ENCODE measurements around the gene CDC42EP3.

Gene CDC42EP3

GRCh38 chr2:37618326-37618725 is 53.1 kb downstream of the CDC42EP3 start:
- DNase-seq (ENCODE audit: low spot score): no peak

GRCh38 chr2:37617119-37617892 is 54.1 kb downstream of the CDC42EP3 start:
- no peak for DNase-seq (ENCODE audit: low spot score)

DNA sequence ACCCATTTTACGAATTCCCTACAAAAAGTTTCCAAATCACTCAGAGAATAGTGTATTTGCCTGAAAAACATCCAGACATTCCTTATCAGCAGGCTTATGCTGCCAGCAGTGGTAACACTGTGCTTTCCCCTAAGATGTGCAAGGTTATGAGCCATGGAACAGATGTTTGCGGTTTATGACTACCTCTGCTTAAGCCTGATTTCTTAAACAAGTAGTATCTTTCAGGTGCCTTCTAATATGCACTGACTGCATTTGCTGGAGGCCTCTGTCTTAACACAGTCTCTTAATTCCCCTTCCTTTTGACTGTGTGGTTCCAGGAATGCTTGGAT is 54.8 kb downstream of the CDC42EP3 start:
- no peak for DNase-seq (ENCODE audit: low spot score)

- no peak for DNase-seq (ENCODE audit: low spot score)
Measured at GRCh38 chr2:37615804-37616676, 55.4 kb downstream of the CDC42EP3 start.

DNA sequence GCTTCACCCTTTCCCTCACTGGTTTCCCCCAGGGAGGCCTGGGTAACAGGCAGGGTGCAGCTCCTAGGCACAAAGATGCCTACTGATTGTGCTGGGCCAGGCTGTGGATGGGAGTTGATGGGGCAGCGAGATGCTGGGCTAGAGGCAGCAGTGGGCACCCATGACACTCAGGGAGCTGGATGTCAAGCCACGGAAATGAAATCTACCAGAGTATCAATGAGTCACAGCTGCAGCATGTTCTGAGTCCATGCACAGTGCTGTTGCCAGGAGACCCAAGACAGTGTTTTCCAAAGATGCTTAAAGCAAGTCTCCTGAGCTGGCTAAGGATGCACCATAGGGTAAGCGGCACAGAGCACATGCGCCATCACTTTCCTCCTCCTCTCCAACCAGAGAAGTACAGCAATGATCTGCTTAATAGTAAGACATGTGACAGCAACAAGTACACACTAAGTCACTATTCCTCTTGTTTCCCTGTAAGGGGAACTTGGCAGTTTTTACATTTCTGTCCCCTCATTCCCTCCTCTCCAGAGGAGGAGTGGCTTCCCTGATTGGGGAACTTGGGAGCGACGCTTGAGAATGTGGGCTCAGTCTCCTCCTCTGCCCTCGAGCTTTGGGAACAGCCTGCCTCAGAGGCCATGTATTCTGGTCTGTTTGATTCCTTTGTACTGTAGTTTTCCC is 57.2 kb downstream of the CDC42EP3 start:
- no peak for DNase-seq (ENCODE audit: low spot score)

GRCh38 chr2:37612382-37612781 is 59.1 kb downstream of the CDC42EP3 start:
- no peak for DNase-seq (ENCODE audit: low spot score)

DNA sequence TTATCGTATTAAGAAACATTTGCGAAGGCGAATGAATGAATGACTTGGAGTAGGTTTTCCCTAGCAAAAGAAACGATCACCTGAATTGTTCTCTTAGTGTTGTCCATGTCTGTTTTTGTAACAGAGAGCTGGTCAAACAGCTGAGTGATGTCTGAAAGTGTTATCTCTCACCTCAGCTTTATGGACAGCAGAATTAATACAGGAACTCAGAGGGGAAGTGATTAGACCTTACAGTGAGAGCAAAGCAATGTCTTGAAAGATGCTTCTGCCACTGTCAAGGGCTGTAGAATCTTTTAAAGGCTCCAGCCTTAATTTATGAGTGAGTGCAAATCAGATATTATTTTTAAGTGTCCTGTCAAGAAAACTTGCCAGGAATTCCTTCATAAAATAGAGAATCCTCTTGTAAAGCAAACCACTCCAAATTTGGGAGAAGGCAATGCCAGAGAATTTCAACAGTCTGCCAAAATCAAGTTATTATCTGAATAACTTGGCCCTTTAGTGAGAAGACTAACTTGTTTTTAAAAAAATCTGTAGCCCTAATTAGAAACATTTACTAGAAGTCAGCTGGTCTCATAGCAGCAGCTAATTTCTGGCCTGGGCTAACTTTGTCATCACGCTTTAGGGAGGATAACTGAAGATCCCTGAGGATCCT is 60.7 kb downstream of the CDC42EP3 start:
- DNase-seq (ENCODE audit: low spot score): no peak

DNA sequence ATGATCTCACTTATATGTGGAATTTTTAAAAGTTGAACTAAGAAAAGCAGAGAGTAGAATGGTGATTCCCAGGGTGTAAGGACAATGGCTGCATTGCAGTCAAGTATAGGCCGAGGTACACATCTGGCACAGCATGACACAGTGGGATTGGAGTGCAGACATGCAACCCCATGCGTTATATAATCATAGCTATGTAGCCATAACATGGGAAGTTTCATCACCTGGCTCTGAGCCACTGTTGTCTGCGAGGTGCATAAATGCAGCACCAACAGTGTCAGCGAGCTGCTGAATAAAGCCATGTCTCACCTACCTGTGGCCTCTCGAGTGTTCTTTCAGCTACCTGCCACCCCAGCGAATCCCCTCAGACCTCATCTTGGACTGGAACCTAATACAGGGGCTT is 61.7 kb downstream of the CDC42EP3 start:
- no peak for DNase-seq (ENCODE audit: low spot score)

DNA sequence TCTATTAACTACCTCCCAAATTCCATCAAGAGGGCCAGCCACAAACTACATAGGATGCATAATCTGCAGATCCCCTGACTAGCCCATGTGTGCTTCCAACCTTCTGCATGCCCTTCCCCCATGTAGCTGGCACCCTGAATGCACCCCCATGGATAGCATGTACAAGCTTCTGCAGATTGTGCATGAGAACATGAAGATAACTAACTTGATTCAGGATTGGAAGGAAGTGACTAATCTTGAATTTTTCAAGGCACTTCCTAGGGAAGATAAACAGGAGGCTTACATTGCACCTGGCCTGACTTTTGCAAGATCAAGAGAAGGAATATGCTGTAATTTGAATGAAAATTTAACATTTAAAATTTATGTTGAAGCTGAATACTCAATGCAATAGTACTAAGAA is 66.7 kb downstream of the CDC42EP3 start:
- DNase-seq (ENCODE audit: low spot score): no peak

- no peak for DNase-seq (ENCODE audit: low spot score)
Measured at GRCh38 chr2:37602702-37603101, 68.7 kb downstream of the CDC42EP3 start.

DNA sequence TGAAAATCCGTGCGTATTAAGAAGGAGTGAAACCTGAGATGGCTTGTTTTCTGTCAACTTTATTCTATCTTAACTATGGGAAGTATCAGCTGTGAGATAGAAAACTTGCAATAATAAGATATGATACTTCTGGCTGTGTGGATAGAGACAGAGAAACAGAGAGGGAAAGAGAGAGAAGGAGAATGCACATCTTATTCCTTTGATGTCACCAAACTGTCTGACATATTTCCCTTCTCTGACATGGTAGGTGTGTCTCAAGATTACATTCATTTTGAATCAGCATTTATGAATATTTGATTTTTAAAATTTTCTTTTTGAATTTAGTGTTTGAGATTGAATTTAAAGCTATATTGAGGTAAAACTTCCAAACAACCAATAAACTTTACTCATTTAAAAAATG is 69.4 kb downstream of the CDC42EP3 start:
- DNase-seq (ENCODE audit: low spot score): no peak

DNA sequence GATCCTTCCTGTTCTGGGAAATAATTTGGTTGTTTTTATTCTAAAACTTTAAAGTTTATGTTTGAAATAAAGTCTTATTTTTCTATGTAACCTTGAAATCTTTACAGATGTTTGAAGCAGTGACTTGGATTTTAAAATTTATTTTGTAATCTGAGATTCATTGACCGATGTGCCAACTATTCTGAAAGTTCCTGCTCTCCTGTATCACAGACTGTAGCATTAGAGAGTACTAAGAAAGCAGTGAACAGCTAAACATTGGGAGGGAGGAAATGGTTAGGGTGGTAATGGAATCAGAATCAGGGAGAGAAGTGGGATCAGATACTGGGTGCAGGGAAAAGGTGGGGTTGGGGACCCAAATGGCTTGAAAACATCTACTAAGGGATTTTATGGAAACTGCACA is 69.9 kb downstream of the CDC42EP3 start:
- no peak for DNase-seq (ENCODE audit: low spot score)

GRCh38 chr2:37600735-37601134 is 70.7 kb downstream of the CDC42EP3 start:
- no peak for DNase-seq (ENCODE audit: low spot score)

DNA sequence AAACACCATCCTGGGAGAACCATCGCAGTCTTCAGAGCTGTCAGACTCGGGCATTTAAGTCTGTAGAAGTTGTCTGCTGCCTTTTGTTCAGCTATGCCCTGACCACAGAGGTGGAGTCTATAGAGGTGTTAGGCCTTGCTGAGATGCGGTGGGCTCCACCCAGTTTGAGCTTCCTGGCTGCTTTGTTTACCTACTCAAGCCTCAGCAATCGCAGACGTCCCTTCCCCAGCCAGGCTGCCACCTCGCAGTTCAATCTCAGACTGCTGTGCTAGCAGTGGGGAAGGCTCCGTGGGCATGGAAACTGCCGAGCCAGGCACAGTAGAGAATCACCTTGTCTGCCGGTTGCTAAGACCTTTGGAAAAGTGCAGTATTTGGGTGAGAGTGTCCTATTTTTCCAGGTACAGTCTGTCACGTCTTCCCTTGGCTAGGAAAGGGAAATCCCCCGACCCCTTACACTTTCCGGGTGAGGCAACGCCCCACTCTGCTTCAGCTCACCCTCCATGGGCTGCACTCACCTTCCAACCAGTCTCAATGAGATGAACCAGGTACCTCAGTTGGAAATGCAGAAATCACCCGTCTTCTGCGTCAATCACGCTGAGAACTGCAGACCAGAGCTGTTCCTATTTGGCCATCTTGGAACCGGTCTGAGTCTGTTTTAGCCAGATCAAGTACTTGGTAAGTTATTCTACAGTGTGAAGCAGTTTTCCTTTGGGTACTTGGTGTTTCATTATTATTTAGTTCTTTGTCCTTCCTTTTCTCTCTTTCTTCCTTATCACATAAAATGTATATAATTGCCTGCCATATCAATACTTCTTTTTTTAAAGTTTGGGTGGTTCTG is 71.5 kb downstream of the CDC42EP3 start:
- no peak for DNase-seq (ENCODE audit: low spot score)

DNA sequence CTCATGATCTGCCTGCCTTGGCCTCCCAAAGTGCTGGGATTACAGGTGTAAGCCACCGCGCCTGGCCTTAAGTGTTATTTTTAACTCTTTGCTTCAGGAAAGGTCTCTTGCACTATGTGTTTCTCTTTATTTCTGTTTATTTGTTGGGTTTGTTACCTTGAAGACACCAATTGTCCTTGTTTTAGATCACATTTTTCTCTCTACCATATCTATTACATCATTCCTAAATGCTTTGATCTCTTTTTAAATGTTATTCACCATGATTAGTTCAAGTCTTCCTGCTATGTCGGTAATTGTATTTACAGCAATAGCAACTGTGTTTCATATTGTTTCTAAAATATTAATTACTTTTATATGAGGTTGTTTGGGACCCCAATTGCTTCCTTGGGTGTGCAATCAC is 77.7 kb downstream of the CDC42EP3 start:
- DNase-seq (ENCODE audit: low spot score): no peak

GRCh38 chr2:37593024-37593423 is 78.4 kb downstream of the CDC42EP3 start:
- DNase-seq (ENCODE audit: low spot score): no peak

Data from D341Med (cell line).